Measurements from ENCODE around the gene POLR3G. TPM values are rescaled to one million over a fixed set of nuclear protein-coding genes. Genes with fewer than 3 reads are reported as not detected.

The POLR3G gene
- total RNA-seq, 1 donor from 2014 or later: 1.5 TPM

Other genes starting within 250 kb of the POLR3G start
- 26.9 TPM for gene CETN3, start 65.1 kb upstream of the POLR3G start, total RNA-seq
- gene MBLAC2, start 93 bp upstream of the POLR3G start, total RNA-seq: 4.1 TPM
- 19.8 TPM for gene LYSMD3, start 54.7 kb downstream of the POLR3G start, total RNA-seq
- not detected for gene ADGRV1, start 83.9 kb downstream of the POLR3G start, total RNA-seq